Measurements from ENCODE around the gene DCTN2.
"Not testable (repeated sequence)": the region's sequence is repeated elsewhere in the genome, so short reads cannot be mapped to it uniquely, and the experiment has no call there.

DCTN2 gene

DNA sequence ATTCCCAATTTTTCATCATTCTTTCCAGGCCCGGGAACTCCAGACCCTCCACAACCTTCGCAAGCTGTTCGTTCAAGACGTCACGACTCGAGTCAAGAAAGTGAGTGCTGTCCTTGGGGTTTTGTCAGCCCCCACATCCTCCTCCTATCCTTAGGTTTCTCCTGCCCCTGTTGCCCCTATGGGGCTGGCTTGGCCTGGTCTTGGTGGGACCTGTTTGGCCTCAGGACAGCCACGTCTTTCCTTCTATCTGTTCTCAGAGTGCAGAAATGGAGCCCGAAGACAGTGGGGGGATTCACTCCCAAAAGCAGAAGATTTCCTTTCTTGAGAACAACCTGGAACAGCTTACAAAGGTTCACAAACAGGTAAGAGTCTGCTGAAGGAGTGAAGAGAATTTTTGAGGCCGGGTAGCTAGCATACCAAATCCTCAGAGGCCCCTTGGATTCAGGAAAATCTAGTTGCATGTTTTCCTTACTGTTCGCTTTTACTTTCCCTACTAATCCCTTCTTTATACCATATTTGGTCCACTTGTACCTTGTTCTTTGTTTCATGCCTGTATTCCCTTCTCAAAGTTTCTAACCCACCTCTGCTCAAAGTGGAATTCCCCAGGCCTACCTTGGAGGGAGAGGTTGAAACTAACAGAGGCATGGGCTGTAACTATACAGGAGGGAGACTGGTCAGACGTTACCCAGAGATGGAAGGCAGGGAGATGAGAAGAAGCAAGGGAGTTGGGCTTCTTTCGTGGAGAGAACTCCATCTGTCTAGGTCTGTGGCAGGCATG is 31.2 kb upstream of the DCTN2 start:
- no peak for DNase-seq (ENCODE audit: extremely low spot score, insufficient read length, low read depth)

DNA sequence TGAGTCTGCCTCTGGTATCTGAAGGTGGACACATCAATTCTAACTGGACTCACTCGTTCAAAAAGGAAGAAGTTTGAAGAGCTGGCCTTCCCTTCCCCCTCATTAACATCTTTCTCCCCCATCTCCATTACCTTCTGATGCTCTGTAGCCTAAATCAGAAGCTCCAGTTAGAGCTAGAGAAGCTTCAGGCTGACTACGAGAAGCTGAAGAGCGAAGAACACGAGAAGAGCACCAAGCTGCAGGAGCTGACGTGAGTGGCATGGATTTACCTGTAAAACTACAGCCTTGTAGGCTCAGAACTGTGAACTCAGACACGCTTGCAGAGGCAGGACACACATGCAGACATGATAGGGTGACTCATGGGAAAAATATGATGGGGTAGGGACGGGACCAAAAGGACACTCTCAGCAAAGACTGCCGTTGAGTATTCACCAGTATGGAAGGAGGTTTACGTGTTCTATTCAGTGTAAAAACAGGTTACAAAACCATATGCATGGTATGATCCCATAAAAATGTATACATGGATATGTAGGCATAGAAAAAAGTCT is 29.7 kb upstream of the DCTN2 start:
- FAIRE-seq (no peak), DNase-seq (ENCODE audit: extremely low spot score, insufficient read length, low read depth) (no peak)

More for the DNA sequence above, 31.2 kb upstream of the DCTN2 start:
- no peak for FAIRE-seq

DNA sequence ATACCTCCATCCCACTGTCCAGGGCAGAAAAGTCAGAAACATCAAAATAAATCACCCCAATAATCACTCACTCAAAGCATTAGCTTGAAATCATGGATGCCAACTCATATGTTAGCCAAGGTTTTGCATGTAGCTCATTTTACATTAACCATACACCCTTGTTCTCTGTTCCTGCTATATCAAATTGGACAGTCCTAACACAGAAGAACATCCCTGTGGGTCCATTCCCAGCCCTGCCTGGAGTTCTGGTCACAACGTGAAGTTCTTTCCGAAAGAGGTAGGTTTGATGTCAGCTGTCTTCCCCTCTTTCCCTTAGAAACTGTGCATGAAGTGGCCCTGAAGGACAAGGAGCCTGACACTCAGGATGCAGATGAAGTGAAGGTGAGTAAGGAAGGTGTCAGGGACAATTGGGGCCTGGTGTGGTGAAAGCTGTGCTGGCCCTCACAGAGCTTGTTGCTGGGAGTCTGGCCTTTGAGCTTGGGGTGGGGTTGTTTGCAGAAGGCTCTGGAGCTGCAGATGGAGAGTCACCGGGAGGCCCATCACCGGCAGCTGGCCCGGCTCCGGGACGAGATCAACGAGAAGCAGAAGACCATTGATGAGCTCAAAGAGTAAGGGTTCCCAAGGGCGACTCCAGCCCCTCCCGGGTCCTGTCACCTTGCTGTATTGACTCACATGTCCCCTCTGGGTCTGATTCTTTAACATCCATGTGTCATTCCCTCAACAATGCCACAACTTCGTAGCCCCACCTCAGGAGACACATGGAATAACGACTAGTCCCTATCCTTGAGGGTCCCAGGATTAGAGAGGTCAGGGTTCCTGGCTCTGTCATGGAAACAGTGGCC is 29.0 kb upstream of the DCTN2 start:
- DNase-seq (ENCODE audit: extremely low spot score, insufficient read length, low read depth) (no peak), FAIRE-seq (no peak)

DNA sequence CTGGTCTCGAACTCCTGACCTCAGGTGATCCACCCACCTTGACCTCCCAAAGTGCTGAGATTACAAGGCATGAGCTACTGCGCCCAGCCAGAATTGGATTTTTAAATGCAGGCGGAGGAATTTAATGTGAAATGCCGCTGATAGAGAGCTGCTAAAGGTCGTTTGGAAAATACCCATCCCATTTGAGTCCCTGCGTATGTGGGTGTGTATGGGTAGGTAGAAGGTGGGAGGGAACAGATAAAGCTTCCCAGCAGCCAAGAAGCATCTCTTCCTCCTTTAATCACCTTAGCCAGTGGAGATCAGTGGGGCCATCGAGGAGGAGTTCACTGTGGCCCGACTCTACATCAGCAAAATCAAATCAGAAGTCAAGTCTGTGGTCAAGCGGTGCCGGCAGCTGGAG is 27.8 kb upstream of the DCTN2 start:
- DNase-seq (ENCODE audit: extremely low spot score, insufficient read length, low read depth) (no peak), FAIRE-seq (no peak)

DNA sequence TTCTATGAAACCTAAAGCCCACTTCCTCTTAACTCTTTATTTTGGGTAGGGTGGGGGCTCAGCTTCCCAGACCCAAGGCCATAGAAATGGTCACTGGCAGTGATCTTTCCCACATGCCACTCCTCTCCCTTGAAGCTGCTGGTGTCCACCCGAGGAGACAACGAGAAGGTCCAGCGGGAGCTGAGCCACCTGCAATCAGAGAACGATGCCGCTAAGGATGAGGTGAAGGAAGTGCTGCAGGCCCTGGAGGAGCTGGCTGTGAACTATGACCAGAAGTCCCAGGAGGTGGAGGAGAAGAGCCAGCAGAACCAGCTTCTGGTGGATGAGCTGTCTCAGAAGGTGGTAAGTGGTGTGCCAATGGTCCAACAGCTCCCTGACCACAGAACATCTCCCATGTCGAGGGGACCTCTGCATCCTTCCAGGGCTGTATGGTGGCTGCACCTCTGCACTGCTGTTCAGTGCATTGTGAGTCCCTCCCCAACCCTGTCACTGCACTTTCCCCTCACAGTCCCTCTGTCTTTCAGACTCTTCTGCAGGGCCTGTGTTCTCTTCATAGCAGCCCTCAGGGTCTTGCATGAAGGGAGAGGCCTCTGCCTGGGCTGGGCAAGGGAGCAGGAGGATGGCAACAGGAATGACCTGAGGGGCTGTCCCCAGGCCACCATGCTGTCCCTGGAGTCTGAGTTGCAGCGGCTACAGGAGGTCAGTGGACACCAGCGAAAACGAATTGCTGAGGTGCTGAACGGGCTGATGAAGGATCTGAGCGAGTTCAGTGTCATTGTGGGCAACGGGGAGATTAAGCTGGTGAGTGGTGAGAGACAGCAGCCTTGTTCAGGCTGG is 25.2 kb upstream of the DCTN2 start:
- DNase-seq (ENCODE audit: extremely low spot score, insufficient read length, low read depth) (no peak), FAIRE-seq (no peak)

DNA sequence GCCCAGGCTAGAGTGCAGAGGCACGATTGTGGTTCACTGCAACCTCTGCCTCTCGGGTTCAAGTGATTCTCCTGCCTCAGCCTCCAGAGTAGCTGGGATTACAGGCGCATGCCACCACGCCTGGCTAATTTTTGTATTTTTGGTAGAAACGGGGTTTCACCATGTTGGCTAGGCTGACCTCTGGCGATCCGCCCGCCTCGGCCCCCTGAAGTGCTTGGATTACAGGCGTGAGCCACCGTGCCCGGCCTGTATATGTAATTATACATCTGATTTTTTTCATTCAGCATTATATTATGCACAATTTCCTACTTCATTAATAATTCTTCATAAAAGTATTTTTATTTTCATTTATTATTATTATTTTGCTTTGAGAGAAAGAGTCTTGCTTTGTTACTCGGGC is 23.4 kb upstream of the DCTN2 start:
- FAIRE-seq; DNase-seq (ENCODE audit: extremely low spot score, insufficient read length, low read depth): not testable (repeated sequence)

DNA sequence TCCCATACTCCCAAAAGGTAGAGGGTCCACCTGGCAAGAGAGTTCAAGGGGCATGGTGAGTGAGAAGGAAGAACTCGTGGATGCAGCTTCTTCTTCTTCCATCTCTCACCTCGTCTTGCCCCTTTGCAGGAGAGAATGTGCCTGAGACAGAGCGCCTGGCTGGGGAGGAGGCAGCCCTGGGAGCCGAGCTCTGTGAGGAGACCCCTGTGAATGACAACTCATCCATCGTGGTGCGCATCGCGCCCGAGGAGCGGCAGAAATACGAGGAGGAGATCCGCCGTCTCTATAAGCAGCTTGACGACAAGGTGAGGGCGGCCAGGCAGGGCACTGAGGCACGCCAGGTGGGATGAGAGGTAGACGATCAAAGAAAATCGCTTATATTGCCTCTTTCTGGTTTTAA is 22.9 kb upstream of the DCTN2 start:
- DNase-seq (ENCODE audit: extremely low spot score, insufficient read length, low read depth), result no peak
- no peak for FAIRE-seq

DNA sequence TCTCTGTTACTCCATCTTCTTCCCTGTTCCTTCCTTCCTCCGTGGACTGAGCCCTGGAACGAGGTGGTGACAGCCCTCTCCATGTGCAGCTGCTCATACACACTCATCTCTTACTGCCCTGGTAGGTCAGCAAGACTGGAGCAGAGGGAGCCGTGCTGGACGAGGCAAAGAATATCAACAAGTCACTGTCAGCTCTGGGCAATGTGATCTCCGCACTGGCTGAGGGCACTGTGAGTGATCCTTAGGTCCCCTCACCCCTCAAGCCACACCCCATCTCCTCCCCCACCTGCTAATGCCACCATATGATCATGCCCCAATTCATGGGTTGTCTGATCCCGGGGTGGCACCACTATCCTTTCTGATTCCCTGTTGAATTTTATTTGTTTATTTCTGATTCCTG is 21.8 kb upstream of the DCTN2 start:
- DNase-seq (ENCODE audit: extremely low spot score, insufficient read length, low read depth) (no peak), FAIRE-seq (no peak)

DNA sequence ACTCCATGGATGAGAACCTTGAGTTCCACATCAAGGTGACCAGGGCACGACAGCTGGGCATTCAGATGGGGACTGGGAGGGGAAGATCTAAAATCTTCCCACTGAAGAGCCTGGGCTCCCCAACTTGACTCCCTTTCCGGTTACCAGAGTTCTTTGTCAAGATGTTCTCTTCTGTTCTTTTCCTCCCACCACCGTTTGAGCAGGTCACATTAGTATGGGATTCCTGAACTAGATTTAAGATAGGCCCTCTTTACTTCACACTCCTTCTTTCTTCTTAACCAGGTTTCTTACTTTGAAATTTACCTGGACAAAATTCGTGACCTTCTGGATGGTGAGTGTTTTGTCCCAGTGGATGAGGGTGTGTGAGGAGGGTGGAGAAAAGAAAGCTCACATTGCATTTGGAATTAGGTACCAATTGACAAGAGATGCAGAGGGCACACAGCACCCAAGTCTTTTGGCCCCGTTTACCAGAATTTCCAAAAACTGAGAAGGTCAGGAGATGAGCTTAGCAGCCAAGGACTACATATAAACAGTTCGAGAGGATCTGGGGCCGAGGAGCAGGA is 17.3 kb upstream of the DCTN2 start:
- no peak for DNase-seq (ENCODE audit: extremely low spot score, insufficient read length, low read depth)
- no peak for FAIRE-seq

DNA sequence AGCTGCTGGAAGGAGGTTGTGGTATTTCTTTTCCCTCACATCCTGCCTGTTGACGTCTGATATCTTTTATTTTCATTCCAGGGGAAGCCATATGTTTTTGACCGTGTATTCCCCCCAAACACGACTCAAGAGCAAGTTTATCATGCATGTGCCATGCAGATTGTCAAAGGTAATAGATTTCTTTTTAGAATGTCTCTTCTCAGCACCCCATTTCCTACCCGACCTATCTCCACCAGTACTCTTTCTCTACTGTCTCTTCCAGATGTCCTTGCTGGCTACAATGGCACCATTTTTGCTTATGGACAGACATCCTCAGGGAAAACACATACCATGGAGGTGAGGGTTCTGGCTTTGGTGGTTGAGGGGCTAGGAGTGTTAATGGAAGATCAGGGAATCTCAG is 16.4 kb upstream of the DCTN2 start:
- FAIRE-seq (no peak), DNase-seq (ENCODE audit: extremely low spot score, insufficient read length, low read depth) (no peak)

DNA sequence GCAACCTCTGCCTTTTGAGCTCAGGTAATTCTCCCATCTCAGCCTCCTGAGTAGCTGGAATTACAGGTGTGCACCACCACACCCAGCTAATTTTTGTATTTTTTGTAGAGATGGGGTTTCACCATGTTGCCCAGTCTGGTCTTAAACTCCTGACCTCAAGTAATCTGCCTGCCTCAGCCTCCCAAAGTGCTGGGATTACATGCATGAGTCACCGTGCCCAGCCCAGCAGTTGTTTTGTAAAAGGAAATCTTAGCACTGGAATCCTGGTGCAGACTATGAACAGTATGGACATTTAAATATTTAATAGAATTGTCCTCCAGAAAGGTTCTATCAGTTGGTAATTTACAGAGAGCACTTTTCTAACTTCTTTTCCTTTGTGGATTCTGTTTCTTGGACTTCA is 14.1 kb upstream of the DCTN2 start:
- not testable (repeated sequence) for DNase-seq (ENCODE audit: extremely low spot score, insufficient read length, low read depth); FAIRE-seq

DNA sequence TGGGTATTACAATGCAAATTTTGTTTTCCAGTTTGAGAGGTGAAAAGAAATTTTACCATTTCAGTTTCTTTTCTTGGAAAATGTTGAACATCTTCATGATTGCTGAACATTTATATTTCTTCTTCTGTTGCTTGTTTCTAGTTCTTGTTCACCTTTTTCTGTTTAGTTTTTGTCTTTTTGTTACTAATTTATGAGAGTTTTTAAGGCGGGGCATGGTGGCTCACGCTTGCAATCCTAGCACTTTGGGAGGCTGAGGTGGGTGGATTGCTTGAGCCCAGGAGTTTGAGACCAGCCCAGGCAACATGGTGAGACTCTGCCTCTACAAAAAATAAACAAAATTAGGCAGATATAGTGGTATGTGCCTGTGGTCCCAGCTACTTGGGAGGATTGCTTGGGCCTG is 13.5 kb upstream of the DCTN2 start:
- no peak for DNase-seq (ENCODE audit: extremely low spot score, insufficient read length, low read depth)
- FAIRE-seq, result no peak

DNA sequence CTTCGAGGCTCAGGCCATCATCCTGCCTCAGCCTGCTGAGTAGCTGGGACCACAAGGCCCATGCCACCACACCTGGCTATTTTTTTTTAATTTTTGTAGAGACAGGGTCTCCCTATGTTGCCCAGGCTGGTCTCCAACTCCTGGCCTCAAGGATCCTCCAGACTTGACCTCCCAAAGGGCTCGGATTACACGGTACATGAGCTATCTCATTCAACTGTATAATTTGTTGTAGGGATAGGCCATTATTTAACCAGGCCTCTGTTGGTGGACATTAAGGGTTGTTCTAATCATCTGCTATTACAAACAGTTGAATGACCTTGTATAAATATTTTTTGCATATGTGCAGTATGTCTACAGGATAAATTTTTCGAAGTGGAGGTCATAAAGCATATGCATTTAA is 11.9 kb upstream of the DCTN2 start:
- DNase-seq (ENCODE audit: extremely low spot score, insufficient read length, low read depth) (no peak), FAIRE-seq (no peak)

DNA sequence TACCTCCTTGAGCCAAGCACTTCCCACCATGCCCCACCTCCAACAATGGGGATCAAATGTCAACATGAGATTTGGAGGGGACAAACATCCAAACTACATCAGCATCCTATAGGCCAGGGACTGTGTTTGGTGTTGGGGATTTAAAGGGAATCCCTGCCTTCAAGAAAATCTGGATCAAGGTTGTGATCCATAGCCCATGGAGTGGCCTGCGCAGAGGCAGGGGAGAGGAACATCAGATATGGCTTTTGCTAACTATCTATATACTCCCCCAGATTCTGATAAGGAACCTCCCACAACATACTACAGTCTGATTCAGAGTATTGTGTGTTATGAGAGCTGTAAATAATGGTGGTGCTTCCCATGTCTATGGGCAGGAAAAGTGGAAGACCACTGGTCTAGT is 7.9 kb upstream of the DCTN2 start:
- FAIRE-seq, result no peak

DNA sequence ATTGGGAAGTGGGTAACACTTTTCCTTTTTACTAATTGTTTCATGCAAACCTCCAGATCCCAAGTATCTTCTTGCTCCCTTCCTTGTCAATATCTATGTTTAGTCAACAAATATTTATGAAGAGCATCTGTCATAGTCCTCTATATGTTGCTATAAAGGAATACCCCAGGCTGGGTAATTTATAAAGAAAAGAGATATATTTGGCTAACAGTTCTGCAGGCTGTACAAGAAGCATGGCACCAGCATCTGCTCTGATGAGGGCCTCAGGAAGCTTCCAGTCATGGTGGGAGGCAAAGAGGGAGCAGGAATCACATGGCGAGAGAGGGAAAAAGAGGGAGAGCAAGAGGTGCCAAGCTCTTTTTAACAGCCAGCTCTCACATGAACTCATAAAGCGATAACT is 7.5 kb upstream of the DCTN2 start:
- DNase-seq (ENCODE audit: extremely low spot score, insufficient read length, low read depth) (no peak), FAIRE-seq (no peak)

More for the DNA sequence above, 7.9 kb upstream of the DCTN2 start:
- no peak for DNase-seq (ENCODE audit: extremely low spot score, insufficient read length, low read depth)

DNA sequence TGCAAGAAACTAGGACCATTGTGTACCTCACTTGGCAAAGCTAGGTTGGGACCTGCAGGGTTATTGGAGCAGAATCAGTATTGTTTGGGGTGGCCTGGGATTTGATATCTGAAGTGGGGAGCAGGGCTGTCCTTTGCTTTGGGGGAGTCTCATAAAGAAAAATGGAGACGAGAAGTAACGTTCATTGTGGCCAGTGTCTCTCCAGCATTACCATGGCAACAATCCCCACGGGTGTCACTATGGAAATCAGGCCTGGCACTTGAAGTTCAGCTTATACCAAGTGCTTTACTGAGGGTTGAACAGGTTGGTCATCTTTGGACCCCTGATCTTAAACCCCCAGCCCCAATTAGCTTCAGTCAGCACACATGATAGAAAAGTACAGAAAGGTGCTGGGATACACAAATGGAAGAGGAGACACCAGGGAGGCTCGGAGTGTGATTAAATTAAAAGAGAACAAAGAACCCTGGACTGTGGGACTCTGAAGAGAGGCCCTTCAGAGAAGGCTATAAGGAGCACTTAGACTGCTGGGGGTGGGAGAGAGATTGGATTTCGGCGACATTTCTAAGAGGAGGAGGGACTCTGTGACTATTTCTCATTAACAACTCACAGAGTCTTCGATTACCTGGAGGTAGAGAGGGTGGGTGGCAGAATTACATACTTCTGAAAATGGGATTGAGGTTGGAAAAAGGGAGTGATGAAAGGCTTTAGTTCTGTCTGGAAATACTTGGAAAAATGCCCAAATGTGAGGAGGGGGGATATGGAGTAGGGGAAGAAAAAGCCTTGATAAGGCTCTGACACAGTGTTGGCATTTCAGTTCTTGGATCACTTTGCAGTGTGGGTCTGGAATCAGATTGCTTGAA is 6.6 kb upstream of the DCTN2 start:
- no peak for FAIRE-seq
- DNase-seq (ENCODE audit: extremely low spot score, insufficient read length, low read depth), result no peak

DNA sequence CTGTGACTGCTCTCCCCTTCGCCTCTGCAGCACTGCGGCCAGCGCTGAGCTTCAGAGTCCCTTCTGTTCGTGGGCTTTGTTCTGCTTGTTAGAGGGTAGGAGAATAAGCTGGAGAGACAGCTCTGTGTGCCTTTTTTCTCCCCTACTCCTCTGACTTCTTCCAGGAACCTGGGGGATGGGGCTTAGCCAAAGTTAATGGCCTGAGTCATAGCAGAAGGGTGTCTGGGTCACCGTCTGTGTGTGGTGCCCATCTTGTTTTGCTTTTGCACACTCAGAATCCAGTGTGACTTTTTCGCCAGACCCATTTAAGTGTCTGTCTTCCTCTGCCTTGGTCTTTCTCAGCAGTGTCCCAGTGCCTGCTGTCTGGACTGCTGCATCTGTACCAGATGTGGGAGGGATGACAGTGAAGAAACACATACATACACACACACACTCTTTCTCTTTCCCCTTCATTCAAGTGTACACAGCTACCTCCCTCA is 5.9 kb upstream of the DCTN2 start:
- no peak for DNase-seq (ENCODE audit: extremely low spot score, insufficient read length, low read depth)
- FAIRE-seq, result no peak

DNA sequence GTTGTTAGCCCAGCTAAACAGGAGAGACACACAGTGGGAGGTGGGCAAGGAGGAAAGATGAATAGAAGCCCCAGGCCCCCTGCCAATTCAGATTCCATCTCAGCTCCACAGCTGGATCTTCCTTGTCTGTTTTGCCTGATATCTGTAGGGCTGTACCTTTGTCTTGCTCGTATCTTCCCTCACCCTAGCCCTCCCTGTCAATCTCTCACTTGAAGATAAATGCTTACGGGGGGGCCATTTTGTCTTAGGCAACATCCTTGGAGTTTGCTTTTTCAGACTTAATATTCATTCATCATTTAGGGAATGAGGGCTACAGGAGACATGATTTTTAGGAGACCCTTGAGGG is 5.3 kb upstream of the DCTN2 start:
- FAIRE-seq (no peak), DNase-seq (ENCODE audit: extremely low spot score, insufficient read length, low read depth) (no peak)
